HepG2 (cell line): ENCODE data around the gene RASSF4. TPM values are rescaled to one million over a fixed set of nuclear protein-coding genes. Genes with fewer than 3 reads are reported as not detected.
A peak's percentile ranks its signal among the peaks of the same experiment; 100 is the strongest.

Source experiments
- CBX2 ChIP-seq, 2 experiments: fragments of 200-600 bp in 1 of 2; sonication (generic); formaldehyde crosslinking in 1 of 2; IDR thresholded peaks; 2 replicates each; pipeline versions ENCODE4 v1.7.0 to v1.8.1; 2018 to 2022; ENCODE audit warnings: low read depth in 2 of 2, low read length in 1 of 2, mild to moderate bottlenecking in 1 of 2, missing genetic modification reagents in 1 of 2
- IRX3 ChIP-seq: sonication (generic); formaldehyde crosslinking; IDR thresholded peaks from 2 replicates; pipeline ENCODE4 v1.8.1; 2023; ENCODE audit warnings: mild to moderate bottlenecking, low read depth, missing genetic modification reagents, borderline replicate concordance
- KDM2A ChIP-seq: sonication (generic); formaldehyde crosslinking; IDR thresholded peaks from 2 replicates; pipeline ENCODE4 v1.4.0; 2020; ENCODE audit warnings: low read depth, missing genetic modification reagents, borderline replicate concordance
- MXI1 ChIP-seq: IDR thresholded peaks from 3 replicates; pipeline ENCODE4 v1.6.1; 2012; ENCODE audit warnings: low read depth, low read length, inconsistent platforms, borderline replicate concordance
- NFRKB ChIP-seq: fragments of 450-650 bp; IDR thresholded peaks from 2 replicates; pipeline ENCODE4 v1.6.1; 2017
- RFXAP ChIP-seq: sonication (generic); formaldehyde crosslinking; IDR thresholded peaks from 2 replicates; pipeline ENCODE4 v1.4.0; 2020; ENCODE audit warnings: missing genetic modification reagents, borderline replicate concordance
- YEATS2 ChIP-seq: sonication (generic); formaldehyde crosslinking; IDR thresholded peaks from 2 replicates; pipeline ENCODE4 v1.4.0; 2020; ENCODE audit warnings: missing genetic modification reagents, borderline replicate concordance
- ZBTB20 ChIP-seq: sonication (generic); formaldehyde crosslinking; IDR thresholded peaks from 2 replicates; pipeline ENCODE4 v1.8.1; 2023; ENCODE audit warnings: missing genetic modification reagents, low read depth, mild to moderate bottlenecking, borderline replicate concordance
- ZNF878 ChIP-seq: sonication (generic); formaldehyde crosslinking; IDR thresholded peaks from 2 replicates; pipeline ENCODE4 v1.8.1; 2023; ENCODE audit warnings: mild to moderate bottlenecking, missing genetic modification reagents, moderate library complexity
- ZSCAN31 ChIP-seq: sonication (generic); formaldehyde crosslinking; IDR thresholded peaks from 2 replicates; pipeline ENCODE4 v1.5.0; 2020; ENCODE audit warnings: low read depth, mild to moderate bottlenecking, missing genetic modification reagents
- polyA plus RNA-seq, 8 experiments: library from polyadenylated mRNA; depleted of rRNA in 3 of 8; stranded (reverse) in 7 of 8; unstranded in 1 of 8; fragments of >200 nt; fragmentation: Illumina TruSeq in 4 of 8; extraction: Trizol in 4 of 8; gene quantifications; 2 replicates each; pipeline versions ENCODE4 v1.2.1 to v1.2.3, GENCODE V29; 2011 to 2016; ENCODE audit warnings: low read depth in 4 of 8, missing spikeins in 1 of 8, mixed read lengths in 1 of 8; ENCODE audit not compliant: insufficient read depth in 1 of 8
- total RNA-seq, 5 experiments: library from RNA; depleted of rRNA; stranded (reverse); fragments of >200 nt; fragmentation: Illumina TruSeq; extraction: Trizol; gene quantifications; 2 replicates each; pipeline ENCODE4 v1.2.3, GENCODE V29; 2016; ENCODE audit warnings: low read depth in 1 of 5
- TF ChIP-seq, protein P1 (sequence below): IDR thresholded peaks from 2 replicates; pipeline ENCODE4 v1.6.1; 2012; ENCODE audit warnings: low read depth, low read length, improper control_type of control experiment
- TF ChIP-seq, protein P2 (sequence below): sonication (generic); formaldehyde crosslinking; IDR thresholded peaks from 2 replicates; pipeline ENCODE4 v1.4.0; 2020; ENCODE audit warnings: missing genetic modification reagents
- TF ChIP-seq, protein P3 (sequence below): sonication (generic); formaldehyde crosslinking; IDR thresholded peaks from 2 replicates; pipeline ENCODE4 v1.5.1; 2020; ENCODE audit warnings: mild to moderate bottlenecking, missing genetic modification reagents
- TF ChIP-seq, protein P4 (sequence below): sonication (generic); formaldehyde crosslinking; IDR thresholded peaks from 2 replicates; pipeline ENCODE4 v1.9.0; 2021; ENCODE audit warnings: mild to moderate bottlenecking, missing genetic modification reagents

RASSF4 gene
- total and polyA plus RNA-seq, 2 of the 13 experiments (the other 11 are each of a cell fraction or from before 2014, with no cell fraction given): 34.0 to 51.7 TPM

DNA sequence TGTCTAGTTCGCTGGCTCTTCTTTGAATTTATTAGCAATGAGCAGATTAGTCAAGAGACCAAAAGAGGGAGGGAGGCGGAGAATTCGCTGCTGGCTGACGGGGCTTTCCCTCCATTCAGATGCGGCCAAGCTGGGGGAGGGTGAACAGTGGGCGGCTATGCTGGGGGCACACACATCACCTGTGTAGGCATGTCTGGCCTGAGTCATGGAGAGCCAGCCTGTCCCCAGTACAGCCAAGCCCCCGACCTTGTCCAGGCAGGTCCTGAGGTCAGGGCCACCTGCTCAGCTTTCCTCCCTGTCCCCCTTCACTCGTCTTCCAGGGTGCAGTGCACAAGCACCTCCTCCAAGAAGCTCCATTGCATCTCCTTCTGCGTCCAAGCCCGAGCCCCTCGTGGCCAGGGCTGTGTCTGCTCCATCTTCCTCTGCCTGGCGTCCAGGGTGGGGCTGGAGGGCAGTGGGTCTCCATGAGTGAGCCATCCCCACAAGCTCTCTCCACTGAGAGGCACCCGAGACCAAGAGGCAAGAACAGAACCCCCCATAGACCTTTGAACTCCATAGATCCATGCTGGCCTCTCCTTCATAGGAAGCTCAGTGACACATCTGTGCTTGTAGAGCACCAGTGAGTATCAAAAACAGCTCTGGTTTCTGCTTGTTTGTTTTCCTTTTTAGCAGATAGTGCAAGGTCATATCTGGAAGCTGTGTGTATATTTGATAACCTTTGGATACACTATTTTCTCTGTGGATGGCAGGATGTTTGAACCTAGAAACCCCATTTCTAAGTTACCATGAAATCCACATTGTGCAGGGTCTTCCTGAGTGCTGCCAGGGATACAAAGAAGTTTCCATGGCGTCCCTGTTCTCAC, 20.9 kb downstream of the RASSF4 start (continued):
- TF ChIP-seq, protein P1, sequence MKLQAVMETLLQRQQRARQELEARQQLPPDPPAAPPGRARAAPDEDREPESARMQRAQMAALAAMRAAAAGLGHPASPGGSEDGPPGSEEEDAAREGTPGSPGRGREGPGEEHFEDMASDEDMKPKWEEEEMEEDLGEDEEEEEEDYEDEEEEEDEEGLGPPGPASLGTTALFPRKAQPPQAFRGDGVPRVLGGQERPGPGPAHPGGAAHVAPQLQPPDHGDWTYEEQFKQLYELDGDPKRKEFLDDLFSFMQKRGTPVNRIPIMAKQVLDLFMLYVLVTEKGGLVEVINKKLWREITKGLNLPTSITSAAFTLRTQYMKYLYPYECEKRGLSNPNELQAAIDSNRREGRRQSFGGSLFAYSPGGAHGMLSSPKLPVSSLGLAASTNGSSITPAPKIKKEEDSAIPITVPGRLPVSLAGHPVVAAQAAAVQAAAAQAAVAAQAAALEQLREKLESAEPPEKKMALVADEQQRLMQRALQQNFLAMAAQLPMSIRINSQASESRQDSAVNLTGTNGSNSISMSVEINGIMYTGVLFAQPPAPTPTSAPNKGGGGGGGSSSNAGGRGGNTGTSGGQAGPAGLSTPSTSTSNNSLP: peak; percentile 94
- TF ChIP-seq YEATS2 (CRISPR knock-in tag): no peak
- TF ChIP-seq, protein P2, sequence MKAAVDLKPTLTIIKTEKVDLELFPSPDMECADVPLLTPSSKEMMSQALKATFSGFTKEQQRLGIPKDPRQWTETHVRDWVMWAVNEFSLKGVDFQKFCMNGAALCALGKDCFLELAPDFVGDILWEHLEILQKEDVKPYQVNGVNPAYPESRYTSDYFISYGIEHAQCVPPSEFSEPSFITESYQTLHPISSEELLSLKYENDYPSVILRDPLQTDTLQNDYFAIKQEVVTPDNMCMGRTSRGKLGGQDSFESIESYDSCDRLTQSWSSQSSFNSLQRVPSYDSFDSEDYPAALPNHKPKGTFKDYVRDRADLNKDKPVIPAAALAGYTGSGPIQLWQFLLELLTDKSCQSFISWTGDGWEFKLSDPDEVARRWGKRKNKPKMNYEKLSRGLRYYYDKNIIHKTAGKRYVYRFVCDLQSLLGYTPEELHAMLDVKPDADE (CRISPR knock-in tag): no peak
- 0 out of 2 replicates have a peak, but pooled peaks have one; percentile 35 for TF ChIP-seq ZSCAN31 (CRISPR knock-in tag)
- no peak for TF ChIP-seq IRX3
- TF ChIP-seq, protein P3, sequence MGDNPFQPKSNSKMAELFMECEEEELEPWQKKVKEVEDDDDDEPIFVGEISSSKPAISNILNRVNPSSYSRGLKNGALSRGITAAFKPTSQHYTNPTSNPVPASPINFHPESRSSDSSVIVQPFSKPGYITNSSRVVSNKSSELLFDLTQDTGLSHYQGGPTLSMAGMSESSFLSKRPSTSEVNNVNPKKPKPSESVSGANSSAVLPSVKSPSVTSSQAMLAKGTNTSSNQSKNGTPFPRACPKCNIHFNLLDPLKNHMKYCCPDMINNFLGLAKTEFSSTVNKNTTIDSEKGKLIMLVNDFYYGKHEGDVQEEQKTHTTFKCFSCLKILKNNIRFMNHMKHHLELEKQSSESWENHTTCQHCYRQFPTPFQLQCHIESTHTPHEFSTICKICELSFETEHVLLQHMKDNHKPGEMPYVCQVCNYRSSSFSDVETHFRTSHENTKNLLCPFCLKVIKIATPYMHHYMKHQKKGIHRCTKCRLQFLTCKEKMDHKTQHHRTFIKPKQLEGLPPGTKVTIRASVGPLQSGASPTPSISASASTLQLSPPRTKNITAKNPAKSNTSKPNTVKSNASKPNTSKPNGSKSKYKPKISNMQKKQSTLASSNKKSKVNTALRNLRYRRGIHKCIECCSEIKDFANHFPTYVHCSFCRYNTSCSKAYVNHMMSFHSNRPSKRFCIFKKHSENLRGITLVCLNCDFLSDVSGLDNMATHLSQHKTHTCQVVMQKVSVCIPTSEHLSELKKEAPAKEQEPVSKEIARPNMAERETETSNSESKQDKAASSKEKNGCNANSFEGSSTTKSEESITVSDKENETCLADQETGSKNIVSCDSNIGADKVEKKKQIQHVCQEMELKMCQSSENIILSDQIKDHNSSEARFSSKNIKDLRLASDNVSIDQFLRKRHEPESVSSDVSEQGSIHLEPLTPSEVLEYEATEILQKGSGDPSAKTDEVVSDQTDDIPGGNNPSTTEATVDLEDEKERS (CRISPR knock-in tag): 0 out of 2 replicates have a peak, but pooled peaks have one; percentile 21
- peak; percentile 66; the same call in 1 of the 2 replicates for TF ChIP-seq ZNF878 (CRISPR knock-in tag)
- TF ChIP-seq RFXAP: 0 out of 2 replicates have a peak, but pooled peaks have one; percentile 44
- TF ChIP-seq MXI1: peak; percentile 18; the same call in 1 of the 3 replicates
- TF ChIP-seq CBX2 (IDR thresholded peaks at IDR 0.05; ENCODE audit: low read depth, low read length): no peak
- TF ChIP-seq CBX2 (CRISPR knock-in tag; IDR thresholded peaks at IDR 0.05; ENCODE audit: low read depth): no peak
- no peak for TF ChIP-seq KDM2A (CRISPR knock-in tag)
- TF ChIP-seq ZBTB20 (CRISPR knock-in tag): peak; percentile 60; the same call in 1 of the 2 replicates
- TF ChIP-seq, protein P4, sequence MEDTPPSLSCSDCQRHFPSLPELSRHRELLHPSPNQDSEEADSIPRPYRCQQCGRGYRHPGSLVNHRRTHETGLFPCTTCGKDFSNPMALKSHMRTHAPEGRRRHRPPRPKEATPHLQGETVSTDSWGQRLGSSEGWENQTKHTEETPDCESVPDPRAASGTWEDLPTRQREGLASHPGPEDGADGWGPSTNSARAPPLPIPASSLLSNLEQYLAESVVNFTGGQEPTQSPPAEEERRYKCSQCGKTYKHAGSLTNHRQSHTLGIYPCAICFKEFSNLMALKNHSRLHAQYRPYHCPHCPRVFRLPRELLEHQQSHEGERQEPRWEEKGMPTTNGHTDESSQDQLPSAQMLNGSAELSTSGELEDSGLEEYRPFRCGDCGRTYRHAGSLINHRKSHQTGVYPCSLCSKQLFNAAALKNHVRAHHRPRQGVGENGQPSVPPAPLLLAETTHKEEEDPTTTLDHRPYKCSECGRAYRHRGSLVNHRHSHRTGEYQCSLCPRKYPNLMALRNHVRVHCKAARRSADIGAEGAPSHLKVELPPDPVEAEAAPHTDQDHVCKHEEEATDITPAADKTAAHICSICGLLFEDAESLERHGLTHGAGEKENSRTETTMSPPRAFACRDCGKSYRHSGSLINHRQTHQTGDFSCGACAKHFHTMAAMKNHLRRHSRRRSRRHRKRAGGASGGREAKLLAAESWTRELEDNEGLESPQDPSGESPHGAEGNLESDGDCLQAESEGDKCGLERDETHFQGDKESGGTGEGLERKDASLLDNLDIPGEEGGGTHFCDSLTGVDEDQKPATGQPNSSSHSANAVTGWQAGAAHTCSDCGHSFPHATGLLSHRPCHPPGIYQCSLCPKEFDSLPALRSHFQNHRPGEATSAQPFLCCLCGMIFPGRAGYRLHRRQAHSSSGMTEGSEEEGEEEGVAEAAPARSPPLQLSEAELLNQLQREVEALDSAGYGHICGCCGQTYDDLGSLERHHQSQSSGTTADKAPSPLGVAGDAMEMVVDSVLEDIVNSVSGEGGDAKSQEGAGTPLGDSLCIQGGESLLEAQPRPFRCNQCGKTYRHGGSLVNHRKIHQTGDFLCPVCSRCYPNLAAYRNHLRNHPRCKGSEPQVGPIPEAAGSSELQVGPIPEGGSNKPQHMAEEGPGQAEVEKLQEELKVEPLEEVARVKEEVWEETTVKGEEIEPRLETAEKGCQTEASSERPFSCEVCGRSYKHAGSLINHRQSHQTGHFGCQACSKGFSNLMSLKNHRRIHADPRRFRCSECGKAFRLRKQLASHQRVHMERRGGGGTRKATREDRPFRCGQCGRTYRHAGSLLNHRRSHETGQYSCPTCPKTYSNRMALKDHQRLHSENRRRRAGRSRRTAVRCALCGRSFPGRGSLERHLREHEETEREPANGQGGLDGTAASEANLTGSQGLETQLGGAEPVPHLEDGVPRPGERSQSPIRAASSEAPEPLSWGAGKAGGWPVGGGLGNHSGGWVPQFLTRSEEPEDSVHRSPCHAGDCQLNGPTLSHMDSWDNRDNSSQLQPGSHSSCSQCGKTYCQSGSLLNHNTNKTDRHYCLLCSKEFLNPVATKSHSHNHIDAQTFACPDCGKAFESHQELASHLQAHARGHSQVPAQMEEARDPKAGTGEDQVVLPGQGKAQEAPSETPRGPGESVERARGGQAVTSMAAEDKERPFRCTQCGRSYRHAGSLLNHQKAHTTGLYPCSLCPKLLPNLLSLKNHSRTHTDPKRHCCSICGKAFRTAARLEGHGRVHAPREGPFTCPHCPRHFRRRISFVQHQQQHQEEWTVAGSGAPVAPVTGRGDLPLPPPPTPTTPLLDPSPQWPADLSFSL: no peak
- TF ChIP-seq NFRKB: no peak
